Karpas-422 (cell line): Measurements from ENCODE around the gene SLC22A4. TPM values are rescaled to one million over a fixed set of nuclear protein-coding genes. Genes with fewer than 3 reads are reported as not detected.

Source experiments
- DNase-seq: peaks from one replicate; pipeline ENCODE4 v3.0.0-alpha.2; 2015
- H2AFZ ChIP-seq: fragments of 200-600 bp; sonication (generic); 2 replicates; pipeline ENCODE4 v1.6.1; 2014; ENCODE audit warnings: antibody characterized with exemption, low read length, mixed read lengths
- H3K27ac ChIP-seq: fragments of 200-600 bp; sonication (generic); 2 replicates; pipeline ENCODE4 v1.5.1; 2014; ENCODE audit warnings: mild to moderate bottlenecking, low read length, moderate library complexity
- H3K27me3 ChIP-seq: fragments of 200-600 bp; sonication (generic); 2 replicates; pipeline ENCODE4 v1.6.1; 2014; ENCODE audit warnings: low read length, mixed read lengths
- H3K36me3 ChIP-seq: fragments of 200-600 bp; sonication (generic); 2 replicates; pipeline ENCODE4 v1.6.1; 2014; ENCODE audit warnings: low read length, mixed read lengths; ENCODE audit not compliant: insufficient read depth
- H3K4me1 ChIP-seq: fragments of 200-600 bp; sonication (generic); 2 replicates; pipeline ENCODE4 v1.6.1; 2014; ENCODE audit warnings: mild to moderate bottlenecking, low read length, mixed read lengths
- H3K4me2 ChIP-seq: fragments of 200-600 bp; sonication (generic); 2 replicates; pipeline ENCODE4 v1.6.1; 2014; ENCODE audit warnings: low read length, low read depth, mild to moderate bottlenecking; ENCODE audit not compliant: poor library complexity, severe bottlenecking
- H3K4me3 ChIP-seq: fragments of 200-600 bp; sonication (generic); 2 replicates; pipeline ENCODE4 v1.5.1; 2014; ENCODE audit warnings: mild to moderate bottlenecking, antibody characterized with exemption, low read length, mixed read lengths
- H3K79me2 ChIP-seq: fragments of 200-600 bp; sonication (generic); 2 replicates; pipeline ENCODE4 v1.6.1; 2014; ENCODE audit warnings: mild to moderate bottlenecking, low read length, mixed read lengths
- H3K9ac ChIP-seq: fragments of 200-600 bp; sonication (generic); 2 replicates; pipeline ENCODE4 v1.6.0; 2014; ENCODE audit warnings: low read length
- H3K9me2 ChIP-seq: fragments of 200-600 bp; sonication (generic), shearing (Covaris generic); replicated peaks from 2 replicates; pipeline ENCODE4 v1.6.0; 2014; ENCODE audit warnings: mild to moderate bottlenecking, low read length, moderate library complexity; ENCODE audit not compliant: insufficient read depth
- H3K9me3 ChIP-seq: fragments of 300-700, 200-600 bp; sonication (generic); 2 replicates; pipeline ENCODE4 v1.6.1; 2014; ENCODE audit warnings: low read length, mixed read lengths
- H4K20me1 ChIP-seq: fragments of 200-600 bp; sonication (generic); 2 replicates; pipeline ENCODE4 v1.6.1; 2014; ENCODE audit warnings: mild to moderate bottlenecking, antibody characterized with exemption, low read length, low read depth; ENCODE audit not compliant: insufficient read depth
- total RNA-seq: library from RNA; depleted of rRNA; stranded (reverse); fragments of >200 nt; shearing (Covaris generic); gene quantifications from 2 replicates; pipeline ENCODE4 v1.2.3, GENCODE V29; 2014; ENCODE audit warnings: low replicate concordance; rRNA removed

Gene SLC22A4
- total RNA-seq: 0.52 TPM in 1 of 2 replicates, not detected in the other

DNA sequence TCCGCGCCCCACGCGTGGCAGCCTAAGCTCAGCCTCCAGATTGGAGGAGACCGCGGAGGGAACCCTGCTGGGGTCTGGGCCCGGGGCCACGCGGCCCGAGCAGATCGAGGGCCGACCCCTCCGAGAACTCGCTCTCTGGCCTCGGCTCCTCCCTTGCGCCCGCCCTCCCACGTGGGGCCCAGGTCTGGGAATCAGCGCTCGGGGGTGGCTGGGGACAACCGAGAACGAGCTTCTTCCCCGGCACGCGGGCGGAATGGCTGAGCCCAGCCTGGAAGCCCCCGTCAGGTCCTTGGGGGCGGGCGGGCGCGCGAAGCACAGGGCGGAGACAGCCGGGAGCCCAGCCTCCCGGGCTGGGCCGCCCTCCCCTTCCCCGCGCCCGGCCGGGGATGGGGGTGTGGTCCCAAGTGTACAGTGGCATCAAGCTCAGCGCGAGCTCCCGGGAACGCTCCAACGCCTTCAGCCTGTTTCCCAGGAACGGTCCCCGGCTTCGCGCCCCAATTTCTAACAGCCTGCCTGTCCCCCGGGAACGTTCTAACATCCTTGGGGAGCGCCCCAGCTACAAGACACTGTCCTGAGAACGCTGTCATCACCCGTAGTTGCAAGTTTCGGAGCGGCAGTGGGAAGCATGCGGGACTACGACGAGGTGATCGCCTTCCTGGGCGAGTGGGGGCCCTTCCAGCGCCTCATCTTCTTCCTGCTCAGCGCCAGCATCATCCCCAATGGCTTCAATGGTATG lies at the start of gene SLC22A4:
Gene SLC22A4, plus strand, starts transcription at position 403 of the 736 bp plus-strand sequence. Its CDS starts 223 bp downstream, at position 626.
- Histone ChIP-seq H3K9me2 (no peaks in the 10 kb centered on the region), H3K4me3 (peak within 1 kb of the TSS; percentile 73), H3K4me2 (peak within 1 kb of the TSS; percentile 96), H4K20me1 (no peaks in the 10 kb centered on the region), H3K79me2 (no peaks in the 10 kb centered on the region), H3K9ac (peak within 1 kb of the TSS; percentile 74), H2AFZ (peak within 1 kb of the TSS; percentile 99), H3K9me3 (no peaks in the 10 kb centered on the region), H3K36me3 (no peaks in the 10 kb centered on the region), H3K27ac (no peak within 1 kb of the TSS), H3K4me1 (peaks cover 29% of the 10 kb centered on the region), H3K27me3 (no peaks in the 10 kb centered on the region)
- DNase-seq: peak; percentile 84

DNA sequence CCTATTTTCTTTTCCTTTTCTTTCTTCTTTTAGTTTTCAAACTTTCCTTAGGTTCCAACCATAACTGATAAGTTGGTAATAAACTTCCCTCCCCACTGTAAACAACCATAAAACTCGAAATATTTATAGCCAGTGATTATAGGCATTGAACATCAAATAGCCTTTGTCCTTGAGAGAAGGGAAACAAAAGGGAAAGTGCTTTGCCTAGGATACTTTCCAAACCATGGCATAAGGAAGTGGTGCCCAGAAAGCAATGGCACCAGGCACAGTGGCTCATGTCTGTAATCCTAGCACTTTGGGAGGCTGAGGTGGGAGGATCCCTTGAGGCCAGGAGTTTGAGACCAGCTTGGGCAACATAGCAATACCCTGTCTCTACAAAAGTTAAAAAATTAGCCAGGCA lies 48.6 kb upstream of the SLC22A4 start:
- Histone ChIP-seq H3K9me3 (peaks cover 16% of the 10 kb centered on the region), H3K9ac (no peak overlapping the region), H4K20me1 (no peaks in the 10 kb centered on the region), H3K27me3 (peaks cover 4% of the 10 kb centered on the region; the same call in 1 of the 2 replicates), H2AFZ (no peak overlapping the region), H3K4me3 (no peak overlapping the region), H3K27ac (no peak overlapping the region), H3K9me2 (no peaks in the 10 kb centered on the region), H3K36me3 (no peaks in the 10 kb centered on the region; the same call in 1 of the 2 replicates), H3K4me1 (peaks cover 13% of the 10 kb centered on the region), H3K4me2 (no peak overlapping the region), H3K79me2 (no peaks in the 10 kb centered on the region)
- DNase-seq: no peak

DNA sequence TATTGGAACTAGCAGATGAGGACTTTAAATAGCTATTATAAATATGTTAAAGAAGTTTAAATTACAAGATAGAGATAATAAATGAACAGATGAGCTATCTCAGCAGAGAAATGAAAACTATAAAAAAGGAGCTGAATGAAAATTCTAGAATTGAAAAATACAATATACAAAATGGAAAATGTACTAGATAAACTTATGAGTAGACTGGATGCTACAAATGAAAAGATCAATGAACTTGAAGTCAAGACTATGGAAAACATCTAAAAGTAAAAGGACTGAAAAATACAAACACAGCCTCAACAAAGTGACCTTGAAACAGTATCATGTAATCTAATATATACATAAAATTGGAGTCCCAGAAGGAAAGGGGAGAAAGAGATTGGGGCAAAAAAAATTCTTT lies 47.4 kb upstream of the SLC22A4 start:
- Histone ChIP-seq H3K27me3 (peaks cover 4% of the 10 kb centered on the region; the same call in 1 of the 2 replicates), H3K27ac (no peak overlapping the region), H3K4me2 (no peak overlapping the region), H4K20me1 (no peaks in the 10 kb centered on the region), H3K36me3 (no peaks in the 10 kb centered on the region; the same call in 1 of the 2 replicates), H3K79me2 (no peaks in the 10 kb centered on the region), H2AFZ (no peak overlapping the region), H3K9me2 (no peaks in the 10 kb centered on the region), H3K9ac (no peak overlapping the region), H3K9me3 (peaks cover 16% of the 10 kb centered on the region), H3K4me1 (peaks cover 13% of the 10 kb centered on the region), H3K4me3 (no peak overlapping the region)
- no peak for DNase-seq

DNA sequence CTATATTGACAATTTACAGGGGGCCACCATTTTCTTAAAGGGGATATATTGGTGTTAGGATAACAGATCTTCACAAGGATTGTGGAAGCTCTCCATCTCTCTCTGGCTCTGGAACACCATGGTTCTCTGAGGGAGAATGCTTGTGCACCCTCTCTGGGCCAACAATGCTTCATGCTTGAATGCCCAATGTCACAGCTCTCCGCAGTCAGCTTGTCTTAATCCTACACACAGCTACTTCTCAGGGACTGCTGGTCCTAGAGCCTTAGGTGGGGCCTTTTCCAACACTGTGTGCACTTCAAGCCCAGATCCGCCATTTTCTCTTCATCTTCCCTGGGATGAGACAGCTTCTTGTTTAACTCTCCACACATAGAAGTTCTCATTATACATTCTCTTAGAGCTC lies 43.6 kb upstream of the SLC22A4 start:
- Histone ChIP-seq H3K4me2 (no peak overlapping the region), H3K9me3 (peaks cover 12% of the 10 kb centered on the region), H3K79me2 (no peaks in the 10 kb centered on the region), H3K36me3 (no peaks in the 10 kb centered on the region), H3K27me3 (no peaks in the 10 kb centered on the region; the same call in 1 of the 2 replicates), H4K20me1 (no peaks in the 10 kb centered on the region), H3K27ac (no peak overlapping the region), H2AFZ (no peak overlapping the region), H3K4me1 (no peaks in the 10 kb centered on the region), H3K9ac (no peak overlapping the region), H3K9me2 (no peaks in the 10 kb centered on the region), H3K4me3 (no peak overlapping the region)
- no peak for DNase-seq

DNA sequence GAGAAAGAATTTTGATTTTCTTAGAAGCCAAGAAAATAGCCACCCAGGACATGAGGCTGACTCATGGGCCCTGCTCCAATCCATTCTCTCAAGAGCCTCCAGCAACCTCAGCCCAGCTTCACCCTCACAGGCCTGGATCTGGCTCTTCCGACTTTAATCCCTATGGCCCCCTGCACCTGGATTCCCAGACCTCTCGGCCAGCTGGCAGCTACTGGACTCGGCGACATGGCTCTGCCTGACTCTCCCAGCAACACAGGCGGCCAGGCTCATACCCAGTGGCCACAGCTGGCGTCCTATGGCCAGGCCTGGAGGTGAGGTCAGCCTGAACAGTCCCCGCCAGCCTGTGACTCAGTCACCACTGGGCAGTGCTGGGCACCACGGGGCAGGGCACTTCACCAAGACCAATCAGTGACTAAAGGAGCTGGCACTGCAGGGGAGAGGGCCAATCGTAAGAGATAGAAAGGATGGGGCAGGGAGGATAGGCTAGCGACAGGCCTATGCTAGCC lies 42.9 kb upstream of the SLC22A4 start:
- no peaks in the 10 kb centered on the region for H3K79me2 ChIP-seq
- H3K4me1 ChIP-seq: no peaks in the 10 kb centered on the region
- H3K36me3 ChIP-seq: no peaks in the 10 kb centered on the region
- H3K9me2 ChIP-seq: no peaks in the 10 kb centered on the region
- H3K4me2 ChIP-seq: no peak overlapping the region
- H3K27me3 ChIP-seq: no peaks in the 10 kb centered on the region; the same call in 1 of the 2 replicates
- no peak for DNase-seq
- no peak overlapping the region for H3K9ac ChIP-seq
- H3K27ac ChIP-seq: no peak overlapping the region
- H3K4me3 ChIP-seq: no peak overlapping the region
- H4K20me1 ChIP-seq: no peaks in the 10 kb centered on the region
- H2AFZ ChIP-seq: no peak overlapping the region
- peaks cover 7% of the 10 kb centered on the region for H3K9me3 ChIP-seq

DNA sequence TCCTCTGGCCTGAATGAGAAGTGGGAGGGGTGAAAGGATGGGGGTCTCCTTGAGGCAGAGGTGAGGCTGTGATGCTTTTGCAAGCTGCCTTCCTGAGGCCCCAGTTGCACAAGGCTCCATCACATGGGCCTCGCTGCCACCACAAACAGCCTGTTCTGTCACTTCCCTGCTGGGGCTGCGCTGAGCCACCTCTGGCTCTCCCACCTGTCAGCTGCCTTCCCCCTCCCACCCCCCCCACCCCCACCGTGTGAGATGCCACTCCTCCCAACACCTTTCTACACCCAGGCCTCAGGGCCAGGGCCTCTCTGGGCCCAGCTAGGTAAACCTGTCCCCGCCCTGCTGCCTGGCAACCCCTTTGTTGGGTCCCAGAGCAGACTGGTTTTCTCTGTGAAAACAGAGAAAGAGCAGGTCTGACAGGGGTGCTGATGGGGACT lies 41.2 kb upstream of the SLC22A4 start:
- no peaks in the 10 kb centered on the region for H3K79me2 ChIP-seq
- no peak overlapping the region for H3K4me3 ChIP-seq
- H3K27me3 ChIP-seq: no peaks in the 10 kb centered on the region
- no peaks in the 10 kb centered on the region for H4K20me1 ChIP-seq
- peaks cover 3% of the 10 kb centered on the region; the same call in 1 of the 2 replicates for H3K9me3 ChIP-seq
- H3K9me2 ChIP-seq: no peaks in the 10 kb centered on the region
- H3K36me3 ChIP-seq: no peaks in the 10 kb centered on the region
- no peak overlapping the region for H3K4me2 ChIP-seq
- H3K27ac ChIP-seq: no peak overlapping the region
- H2AFZ ChIP-seq: no peak overlapping the region
- H3K4me1 ChIP-seq: no peaks in the 10 kb centered on the region
- no peak overlapping the region for H3K9ac ChIP-seq
- DNase-seq: no peak

DNA sequence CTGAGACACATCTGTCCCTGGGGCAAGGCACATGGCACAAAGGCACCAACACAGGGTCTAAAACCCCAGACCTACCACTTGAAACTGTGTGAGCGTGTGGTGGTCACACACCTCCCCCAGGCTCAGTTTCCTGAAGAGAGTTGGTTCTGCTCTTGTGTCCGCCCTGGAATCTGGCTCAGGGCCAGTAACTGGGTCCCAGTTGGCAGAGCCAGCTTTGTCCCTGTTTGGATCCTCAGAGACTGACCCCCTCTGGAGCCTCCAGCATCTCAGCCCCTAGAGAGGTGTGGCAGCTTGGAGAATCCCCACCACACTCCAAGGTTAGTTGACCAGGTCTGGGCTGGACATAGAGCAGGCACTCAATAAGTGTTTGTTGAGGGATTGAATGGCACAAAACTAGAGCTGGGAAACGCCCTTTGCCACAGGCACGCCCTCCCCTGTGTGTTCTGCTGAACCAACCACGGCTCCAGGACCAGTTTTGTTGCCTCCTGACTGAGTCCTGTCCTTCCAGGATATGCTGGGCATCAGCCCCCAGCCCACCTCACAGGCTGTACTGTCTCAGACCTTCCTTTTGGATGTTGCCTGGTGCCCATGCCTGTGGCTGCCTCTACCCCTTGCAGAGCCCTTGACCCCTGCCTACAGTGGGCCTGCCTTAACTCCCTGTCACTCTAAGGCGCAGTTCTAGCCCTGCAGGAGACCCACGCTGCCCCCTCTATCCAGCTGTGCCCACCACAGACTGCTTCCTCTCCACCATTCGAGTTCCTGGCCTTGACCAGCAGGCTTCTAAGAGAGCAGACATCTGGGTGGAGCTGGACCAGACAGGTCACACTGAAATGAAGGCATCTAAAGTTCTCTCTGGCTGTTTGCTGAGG lies 40.5 kb upstream of the SLC22A4 start:
- no peaks in the 10 kb centered on the region for H3K4me1 ChIP-seq
- no peaks in the 10 kb centered on the region for H3K9me2 ChIP-seq
- H3K36me3 ChIP-seq: no peaks in the 10 kb centered on the region
- no peaks in the 10 kb centered on the region for H4K20me1 ChIP-seq
- DNase-seq: no peak
- H3K27ac ChIP-seq: no peak overlapping the region
- no peak overlapping the region for H3K4me2 ChIP-seq
- no peak overlapping the region for H2AFZ ChIP-seq
- H3K9me3 ChIP-seq: no peaks in the 10 kb centered on the region
- H3K27me3 ChIP-seq: no peaks in the 10 kb centered on the region
- no peak overlapping the region for H3K4me3 ChIP-seq
- no peak overlapping the region for H3K9ac ChIP-seq
- H3K79me2 ChIP-seq: no peaks in the 10 kb centered on the region
